Measurements from ENCODE around the gene DNAAF1.

The DNAAF1 gene

GRCh38 chr16:84124257-84125073 is 20.6 kb upstream of the DNAAF1 start:
- TF ChIP-seq ZFX (IDR thresholded peaks at IDR 0.05; ENCODE audit: borderline replicate concordance), result no peak
- no peak overlapping the region for H3K27ac ChIP-seq

- no peak overlapping the region for H3K27ac ChIP-seq
- TF ChIP-seq ZFX (IDR thresholded peaks at IDR 0.05; ENCODE audit: borderline replicate concordance) (no peak), CTCF (IDR thresholded peaks at IDR 0.05) (no peak)
Measured at GRCh38 chr16:84131117-84131516, 14.0 kb upstream of the DNAAF1 start.

- no peak for TF ChIP-seq CTCF (IDR thresholded peaks at IDR 0.05)
- no peak for TF ChIP-seq ZFX (IDR thresholded peaks at IDR 0.05; ENCODE audit: borderline replicate concordance)
- no peak overlapping the region for H3K27ac ChIP-seq
Measured at GRCh38 chr16:84132527-84133285, 12.4 kb upstream of the DNAAF1 start.

DNA sequence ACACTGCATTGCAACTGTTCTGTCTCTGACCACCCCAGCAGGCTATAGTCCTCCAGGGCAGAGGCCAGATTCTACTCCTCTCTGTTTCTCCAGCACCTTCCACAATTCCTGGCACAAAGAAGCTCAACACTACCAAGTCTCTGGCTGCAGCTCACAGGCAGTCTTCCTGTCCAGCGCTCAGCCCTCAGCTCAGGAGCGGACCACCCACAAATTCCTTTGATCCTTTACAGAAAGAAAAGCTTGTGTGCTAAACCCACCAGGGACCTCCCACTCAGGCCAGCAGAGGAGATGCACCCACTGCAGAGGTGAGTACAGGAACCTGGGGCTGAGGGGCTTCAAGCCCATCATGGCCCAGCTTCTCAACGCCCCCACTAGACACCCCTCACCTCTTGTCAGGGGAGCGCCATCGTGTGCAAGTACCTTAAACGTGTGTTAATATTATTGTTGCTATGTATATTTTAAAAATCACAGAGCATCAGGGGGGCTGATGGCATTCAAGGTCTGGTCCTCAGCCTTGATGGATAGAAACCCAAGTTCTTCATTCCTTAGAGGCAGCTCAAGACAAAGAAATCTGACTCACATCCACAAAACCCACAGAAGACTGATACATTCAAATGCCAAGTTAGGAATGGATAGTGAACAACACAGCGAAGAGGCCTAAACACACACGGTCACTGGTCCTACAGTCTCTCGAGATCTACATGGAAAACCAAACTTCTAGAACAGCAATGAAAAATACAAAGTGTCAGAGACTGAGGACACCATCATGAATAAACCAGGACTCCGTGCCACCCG is 8.6 kb upstream of the DNAAF1 start:
- H3K27ac ChIP-seq, result no peak overlapping the region
- no peak for TF ChIP-seq ZFX (IDR thresholded peaks at IDR 0.05; ENCODE audit: borderline replicate concordance)
- TF ChIP-seq CTCF (IDR thresholded peaks at IDR 0.05), result no peak

GRCh38 chr16:84137287-84137686 is 7.8 kb upstream of the DNAAF1 start:
- no peak for TF ChIP-seq ZFX (IDR thresholded peaks at IDR 0.05; ENCODE audit: borderline replicate concordance)
- no peak for TF ChIP-seq CTCF (IDR thresholded peaks at IDR 0.05)

DNA sequence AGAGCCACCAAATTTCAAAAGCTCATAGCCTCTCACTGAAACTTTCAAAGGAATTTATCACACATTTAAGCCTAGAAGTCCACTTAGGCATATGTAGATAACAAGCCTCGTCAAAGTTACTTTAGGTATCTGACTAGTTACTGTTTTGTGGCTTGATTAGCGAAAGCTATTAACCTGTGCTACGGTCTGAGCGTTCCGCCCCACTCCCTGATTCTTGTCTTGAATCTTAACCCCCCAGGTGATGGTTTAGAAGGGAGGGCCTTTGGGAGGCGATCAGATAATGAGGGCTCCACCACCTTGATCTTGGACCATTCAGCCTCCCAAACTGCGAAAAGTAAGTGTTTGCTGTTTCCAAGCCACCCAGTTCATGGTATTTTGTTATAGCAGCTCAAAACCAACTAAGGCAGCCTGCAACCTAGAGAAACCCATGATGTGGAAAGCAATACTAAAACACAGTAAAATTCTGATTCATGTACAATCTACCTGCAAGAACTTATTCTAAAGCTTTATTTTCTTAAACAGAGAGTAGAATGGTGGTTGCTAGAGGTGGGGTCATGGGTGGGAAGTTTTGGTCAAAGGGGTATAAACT is 7.2 kb upstream of the DNAAF1 start:
- no peak overlapping the region for H3K27ac ChIP-seq
- no peak for TF ChIP-seq CTCF (IDR thresholded peaks at IDR 0.05)
- no peak for TF ChIP-seq ZFX (IDR thresholded peaks at IDR 0.05; ENCODE audit: borderline replicate concordance)

More at GRCh38 chr16:84137287-84137686, 7.8 kb upstream of the DNAAF1 start:
- H3K27ac ChIP-seq, result no peak overlapping the region

DNA sequence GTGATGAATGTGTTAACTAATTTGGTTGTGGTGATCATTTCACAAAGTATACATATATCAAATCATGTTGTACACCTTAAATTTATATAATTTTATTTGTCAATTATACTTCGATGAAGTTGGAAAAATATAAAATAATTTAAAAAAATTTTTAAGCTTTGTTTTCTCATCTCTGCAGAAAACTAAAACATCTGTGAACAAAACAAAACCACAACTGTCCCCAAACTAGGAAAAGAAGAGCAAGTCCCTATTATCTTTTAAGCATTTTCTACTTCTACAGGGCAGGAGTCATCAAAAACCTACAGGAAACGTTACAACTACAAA is 6.6 kb upstream of the DNAAF1 start:
- TF ChIP-seq CTCF (IDR thresholded peaks at IDR 0.05) (no peak), ZFX (IDR thresholded peaks at IDR 0.05; ENCODE audit: borderline replicate concordance) (no peak)
- H3K27ac ChIP-seq, result 0 out of 2 replicates have a peak overlapping the region, but pooled peaks have one; percentile 23
